OCI-LY1 (cell line): ENCODE measurements around the gene TLR4.

ENCODE experiments used
- CTCF ChIP-seq: fragments of 200-600 bp; sonication (generic), shearing (Covaris generic); IDR thresholded peaks from 2 replicates; pipeline ENCODE4 v1.5.1; 2017; ENCODE audit warnings: mild to moderate bottlenecking, antibody characterized with exemption, low read length, moderate library complexity, mixed read lengths
- EZH2 ChIP-seq: fragments of 200-600 bp; sonication (generic), shearing (Covaris generic); IDR thresholded peaks from 2 replicates; pipeline ENCODE4 v1.8.0; 2017; ENCODE audit warnings: borderline replicate concordance, mixed run types, mild to moderate bottlenecking, antibody characterized with exemption, low read length, moderate library complexity, mixed read lengths

GRCh38 chr9:117679416-117679815, 24.8 kb upstream of the TLR4 start:
- TF ChIP-seq EZH2 (no peak), CTCF (no peak)
